ENCODE measurements around the gene SMAGP.

The SMAGP gene

DNA sequence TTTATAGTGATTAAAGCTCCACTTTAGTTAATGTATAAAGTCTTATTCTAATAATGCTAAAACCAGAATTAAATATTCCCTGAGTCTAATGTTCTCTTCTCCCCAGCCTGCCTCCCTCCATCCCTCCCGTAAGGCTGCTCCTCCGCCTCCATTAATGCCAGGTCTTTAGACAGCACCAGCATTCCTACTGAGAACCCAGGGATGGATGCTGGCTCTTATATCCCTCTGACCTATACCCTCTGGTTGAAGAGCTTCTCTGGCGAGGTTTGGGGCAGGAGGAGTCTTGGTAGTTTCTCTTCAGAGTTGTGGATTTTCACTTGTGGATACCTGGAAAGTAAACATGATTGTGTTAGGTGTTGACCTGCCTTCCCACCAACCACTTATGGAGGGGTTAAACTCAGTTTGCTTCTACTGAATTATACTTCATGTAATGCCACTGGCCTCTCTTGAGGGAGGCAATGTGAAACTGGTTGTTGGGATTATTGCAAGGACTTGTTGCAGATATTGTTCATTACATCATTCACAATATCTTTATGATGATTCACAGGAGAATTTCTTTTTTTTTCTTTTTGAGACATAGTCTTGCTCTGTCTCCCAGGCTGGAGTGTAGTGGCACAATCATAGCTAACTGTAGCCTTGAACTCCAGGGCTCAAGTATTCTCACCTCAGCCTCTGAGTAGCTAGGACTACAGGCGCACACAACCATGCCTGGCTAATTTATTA is 11.1 kb upstream of the SMAGP start:
- TF ChIP-seq POLR2AphosphoS5 (IDR thresholded peaks at IDR 0.05; ENCODE audit: low read depth, low read length) (no peak), SIN3A (IDR thresholded peaks at IDR 0.05; ENCODE audit: borderline replicate concordance, insufficient read depth, low read length) (no peak), FOXP2 (optimal IDR thresholded peaks at IDR 0.05; ENCODE audit: borderline replicate concordance, extremely low read depth, extremely low read length, insufficient read depth) (no peak), TAF1 (IDR thresholded peaks at IDR 0.05; ENCODE audit: borderline replicate concordance, insufficient read depth, low read length) (no peak)
- TF ChIP-seq, protein P1, sequence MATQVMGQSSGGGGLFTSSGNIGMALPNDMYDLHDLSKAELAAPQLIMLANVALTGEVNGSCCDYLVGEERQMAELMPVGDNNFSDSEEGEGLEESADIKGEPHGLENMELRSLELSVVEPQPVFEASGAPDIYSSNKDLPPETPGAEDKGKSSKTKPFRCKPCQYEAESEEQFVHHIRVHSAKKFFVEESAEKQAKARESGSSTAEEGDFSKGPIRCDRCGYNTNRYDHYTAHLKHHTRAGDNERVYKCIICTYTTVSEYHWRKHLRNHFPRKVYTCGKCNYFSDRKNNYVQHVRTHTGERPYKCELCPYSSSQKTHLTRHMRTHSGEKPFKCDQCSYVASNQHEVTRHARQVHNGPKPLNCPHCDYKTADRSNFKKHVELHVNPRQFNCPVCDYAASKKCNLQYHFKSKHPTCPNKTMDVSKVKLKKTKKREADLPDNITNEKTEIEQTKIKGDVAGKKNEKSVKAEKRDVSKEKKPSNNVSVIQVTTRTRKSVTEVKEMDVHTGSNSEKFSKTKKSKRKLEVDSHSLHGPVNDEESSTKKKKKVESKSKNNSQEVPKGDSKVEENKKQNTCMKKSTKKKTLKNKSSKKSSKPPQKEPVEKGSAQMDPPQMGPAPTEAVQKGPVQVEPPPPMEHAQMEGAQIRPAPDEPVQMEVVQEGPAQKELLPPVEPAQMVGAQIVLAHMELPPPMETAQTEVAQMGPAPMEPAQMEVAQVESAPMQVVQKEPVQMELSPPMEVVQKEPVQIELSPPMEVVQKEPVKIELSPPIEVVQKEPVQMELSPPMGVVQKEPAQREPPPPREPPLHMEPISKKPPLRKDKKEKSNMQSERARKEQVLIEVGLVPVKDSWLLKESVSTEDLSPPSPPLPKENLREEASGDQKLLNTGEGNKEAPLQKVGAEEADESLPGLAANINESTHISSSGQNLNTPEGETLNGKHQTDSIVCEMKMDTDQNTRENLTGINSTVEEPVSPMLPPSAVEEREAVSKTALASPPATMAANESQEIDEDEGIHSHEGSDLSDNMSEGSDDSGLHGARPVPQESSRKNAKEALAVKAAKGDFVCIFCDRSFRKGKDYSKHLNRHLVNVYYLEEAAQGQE (IDR thresholded peaks at IDR 0.05; ENCODE audit: insufficient read depth in 1 of 2, low read depth in 2 of 2, low read length in 2 of 2): no peak

DNA sequence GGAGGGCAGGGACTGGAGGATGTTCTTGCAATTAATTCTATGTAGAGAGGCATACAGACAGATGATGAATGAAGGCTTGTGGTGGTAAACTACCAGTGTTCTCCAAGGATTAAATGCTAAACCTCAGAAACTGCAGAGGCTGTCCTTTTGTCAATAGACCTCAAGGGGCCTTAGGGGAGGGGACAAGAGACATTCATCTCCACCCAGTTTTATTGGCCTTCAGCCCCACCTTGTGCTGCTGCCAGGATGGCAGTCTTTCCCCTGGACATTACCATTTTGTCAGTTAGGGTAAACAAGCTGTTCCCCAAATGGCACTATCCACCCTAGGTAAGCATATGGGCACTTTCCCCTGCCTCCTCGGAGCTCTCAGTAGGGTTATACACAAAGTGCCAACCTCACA is 4.9 kb upstream of the SMAGP start:
- no peak for TF ChIP-seq TAF1 (IDR thresholded peaks at IDR 0.05; ENCODE audit: borderline replicate concordance, insufficient read depth, low read length)

GRCh38 chr12:51270951-51271518 is 820 bp upstream of the SMAGP start:
- no peak for TF ChIP-seq SIN3A (IDR thresholded peaks at IDR 0.05; ENCODE audit: borderline replicate concordance, insufficient read depth, low read length)
- no peak for TF ChIP-seq FOXP2 (optimal IDR thresholded peaks at IDR 0.05; ENCODE audit: borderline replicate concordance, extremely low read depth, extremely low read length, insufficient read depth)

DNA sequence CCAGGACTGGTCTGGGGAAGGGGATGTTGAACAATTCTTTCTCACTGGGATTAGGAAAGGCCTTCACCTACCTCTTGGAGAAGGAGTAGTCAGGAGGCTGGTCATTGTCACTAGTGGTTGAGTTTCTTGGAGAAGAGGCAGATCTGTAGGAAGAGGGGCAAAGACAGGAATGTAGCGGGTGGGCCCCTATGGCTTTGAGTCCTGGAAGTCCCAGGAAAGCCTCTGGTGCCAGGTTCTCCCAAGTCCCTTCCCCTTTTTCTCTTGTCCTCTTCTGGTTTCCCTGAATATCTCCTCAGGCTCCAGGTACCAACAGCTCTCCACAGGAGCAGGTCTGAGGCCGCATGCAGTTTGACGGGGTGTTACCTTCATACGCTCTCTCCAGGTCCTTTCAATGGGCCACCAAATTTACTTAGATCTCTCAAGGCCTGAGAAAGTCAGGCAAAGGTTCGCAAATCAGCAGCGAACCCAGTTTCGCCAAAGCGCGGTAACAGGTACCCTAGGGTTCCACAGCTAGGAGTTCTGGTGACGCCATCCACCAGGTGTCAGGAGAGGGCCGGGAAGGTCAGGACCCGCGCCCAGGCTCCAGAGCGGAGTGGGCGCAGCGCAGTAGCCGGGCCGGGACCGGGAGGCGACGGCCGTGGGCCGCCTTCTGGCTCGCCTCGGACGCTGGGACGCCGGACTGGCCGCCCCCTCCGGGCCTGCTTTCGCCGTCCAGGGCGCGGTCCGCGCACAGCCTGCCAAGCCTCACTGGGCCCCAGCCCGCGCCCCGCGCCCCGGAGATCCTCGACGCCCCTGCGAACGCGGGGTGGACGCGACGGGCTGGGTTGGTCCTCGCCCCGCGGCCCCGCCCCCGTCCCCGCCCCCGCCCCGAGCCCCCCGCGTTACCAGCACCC is 795 bp downstream of the SMAGP start:
- TF ChIP-seq SIN3A (IDR thresholded peaks at IDR 0.05; ENCODE audit: borderline replicate concordance, insufficient read depth, low read length) (no peak), TAF1 (IDR thresholded peaks at IDR 0.05; ENCODE audit: borderline replicate concordance, insufficient read depth, low read length) (no peak), POLR2AphosphoS5 (IDR thresholded peaks at IDR 0.05; ENCODE audit: low read depth, low read length) (no peak), FOXP2 (optimal IDR thresholded peaks at IDR 0.05; ENCODE audit: borderline replicate concordance, extremely low read depth, extremely low read length, insufficient read depth) (no peak)
- TF ChIP-seq, protein P1 (IDR thresholded peaks at IDR 0.05; ENCODE audit: insufficient read depth in 1 of 2, low read depth in 2 of 2, low read length in 2 of 2): no peak

GRCh38 chr12:51265024-51265423 is 5.2 kb downstream of the SMAGP start:
- TF ChIP-seq, protein P1 (IDR thresholded peaks at IDR 0.05; ENCODE audit: insufficient read depth in 1 of 2, low read depth in 2 of 2, low read length in 2 of 2): no peak
- TF ChIP-seq SIN3A (IDR thresholded peaks at IDR 0.05; ENCODE audit: borderline replicate concordance, insufficient read depth, low read length) (no peak), FOXP2 (optimal IDR thresholded peaks at IDR 0.05; ENCODE audit: borderline replicate concordance, extremely low read depth, extremely low read length, insufficient read depth) (no peak), TAF1 (IDR thresholded peaks at IDR 0.05; ENCODE audit: borderline replicate concordance, insufficient read depth, low read length) (no peak), POLR2AphosphoS5 (IDR thresholded peaks at IDR 0.05; ENCODE audit: low read depth, low read length) (no peak)

Measured in PFSK-1 (cell line).